Measurements from ENCODE around the gene ARHGAP25. TPM values are rescaled to one million over a fixed set of nuclear protein-coding genes. Genes with fewer than 3 reads are reported as not detected.

ARHGAP25 gene
- total and polyA plus RNA-seq, 2 of the 4 experiments (the other 2 are of a cell fraction), result 0.29 to 0.36 TPM

- ChIA-PET CTCF (interaction anchor here (1.4 kb wide), 1 partner anchor 10 kb away, joined by 5 read pairs; no protein-coding TSS in a partner anchor), POLR2A (ENCODE audit: unreplicated experiment) (no interaction called here)
- Histone ChIP-seq H3K4me2 (ENCODE audit: low read depth, low read length) (no peak overlapping the region), H4K91ac (ENCODE audit: insufficient read depth, low read depth, low read length) (no peak overlapping the region), H3K18ac (ENCODE audit: low read depth, low read length) (no peak overlapping the region), H3K14ac (replicated peaks; ENCODE audit: low read depth, low read length) (no peak overlapping the region), H2BK15ac (ENCODE audit: low read depth, low read length) (no peak overlapping the region), H3K4me1 (ENCODE audit: control insufficient read depth, insufficient read depth, low read length) (peaks cover 18% of the 10 kb centered on the region), H2BK5ac (ENCODE audit: low read depth, low read length, poor library complexity, severe bottlenecking) (no peak overlapping the region), H3K56ac (ENCODE audit: extremely low read depth, insufficient read depth, low read length) (no peak overlapping the region), H3K79me1 (ENCODE audit: low read depth in 1 of 2, low read length in 2 of 2) (no peaks in the 10 kb centered on the region), H3K4me3 (ENCODE audit: insufficient read depth, low read depth, low read length) (no peak overlapping the region), H2AFZ (replicated peaks; ENCODE audit: low read length, poor library complexity) (no peak overlapping the region), H4K20me1 (ENCODE audit: insufficient read depth, low read length) (no peaks in the 10 kb centered on the region), H3K23ac (ENCODE audit: low read depth, low read length) (no peak overlapping the region), H3K36me3 (ENCODE audit: control insufficient read depth, insufficient read depth, low read length) (no peaks in the 10 kb centered on the region), H3K4ac (ENCODE audit: low read depth, low read length) (peak overlapping the region; percentile 19; the same call in 1 of the 2 replicates), H3K27ac (ENCODE audit: insufficient read depth, low read length) (peak overlapping the region; percentile 33; the same call in 1 of the 2 replicates), H2AK9ac (replicated peaks; ENCODE audit: low read depth, low read length, poor library complexity) (no peak overlapping the region), H2AK5ac (ENCODE audit: low read depth, low read length) (no peak overlapping the region), H3K9ac (ENCODE audit: low read depth, low read length) (no peak overlapping the region), H3K9me1 (ENCODE audit: insufficient read depth, low read length) (peaks cover 9% of the 10 kb centered on the region), H2BK20ac (ENCODE audit: low read depth, low read length) (peak overlapping the region; percentile 13), H3K9me3 (ENCODE audit: control insufficient read depth, insufficient read depth, low read length) (no peaks in the 10 kb centered on the region), H4K5ac (ENCODE audit: low read depth, low read length) (no peak overlapping the region), H2BK120ac (ENCODE audit: low read depth, low read length) (no peak overlapping the region), H4K8ac (ENCODE audit: low read depth in 2 of 2, low read length in 2 of 2) (no peak overlapping the region), H3K27me3 (ENCODE audit: control insufficient read depth, insufficient read depth, low read length) (no peaks in the 10 kb centered on the region)
- intact Hi-C loops (cut with micrococcal nuclease) (no loop called here), dilution Hi-C loops (cut with HindIII; ENCODE audit: low sequenced_read_pairs, unreplicated experiment) (no loop called here), in situ Hi-C loops (cut with MboI; ENCODE audit: low sequenced_read_pairs) (no loop called here)
- TF ChIP-seq RCOR1 (IDR thresholded peaks at IDR 0.05; ENCODE audit: insufficient replicate concordance, low read length), result no peak
- peak; percentile 91 for TF ChIP-seq CEBPB (IDR thresholded peaks at IDR 0.05; ENCODE audit: low read depth, low read length)
- no peak for TF ChIP-seq CHD1 (IDR thresholded peaks at IDR 0.05; ENCODE audit: low read depth, low read length)
- no peak for TF ChIP-seq POLR2A (IDR thresholded peaks at IDR 0.05; ENCODE audit: low read depth, low read length)
- TF ChIP-seq SMC3 (IDR thresholded peaks at IDR 0.05; ENCODE audit: low read depth, low read length), result no peak
- no peak for TF ChIP-seq USF2 (IDR thresholded peaks at IDR 0.05; ENCODE audit: low read depth, low read length)
- TF ChIP-seq ELK1 (IDR thresholded peaks at IDR 0.05; ENCODE audit: borderline replicate concordance, low read depth, low read length), result no peak
- BruUV-seq (replicated peaks), result no TSS peak
- no CpG with 5 or more reads among the region's 2 CpGs for WGBS, 2 experiments (ENCODE audit: extremely low coverage in 2 of 2, insufficient read length in 1 of 2)
- ATAC-seq (ENCODE audit: low read depth) (no peak), DNase-seq (no peak)
These were observed 27.5 kb downstream of the ARHGAP25 start for GRCh38 chr2:68762100-68762499.
